ENCODE measurements around the gene CCL15.

CCL15 gene

DNA sequence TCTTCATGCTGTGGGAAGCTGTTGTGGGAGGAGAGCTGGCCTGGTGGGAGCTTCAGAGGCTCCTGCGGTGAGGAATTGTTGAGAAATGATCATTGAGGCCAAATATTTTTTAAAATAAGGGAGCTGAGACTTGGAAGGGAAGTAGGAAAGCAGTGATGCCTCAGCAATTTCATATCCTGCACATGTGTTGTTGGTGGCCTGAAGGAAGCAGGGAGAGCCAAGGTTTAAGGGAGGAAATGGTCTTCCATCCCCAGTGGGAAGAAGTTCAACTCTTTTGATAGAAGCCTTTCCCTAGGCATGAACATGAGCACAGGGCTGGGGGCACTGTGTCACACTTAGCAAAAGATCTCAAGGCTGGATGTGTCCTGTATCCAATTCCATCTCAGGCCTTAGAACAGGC is 14.7 kb downstream of the CCL15 start, which contains the start of gene CCL14:
TSS of gene CCL14 (minus strand) at position 87 of the 400 bp plus-strand sequence. CDS start at position 7, 80 bp downstream.
- Histone ChIP-seq H4K20me1 (ENCODE audit: insufficient read depth, low read length) (no peaks in the 10 kb centered on the region), H3K9ac (ENCODE audit: low read length) (no peak within 1 kb of the TSS), H3K9me3 (ENCODE audit: low read length) (no peaks in the 10 kb centered on the region), H3K79me2 (ENCODE audit: insufficient read depth, low read length) (no peaks in the 10 kb centered on the region), H3K36me3 (ENCODE audit: insufficient read depth, low read length) (no peaks in the 10 kb centered on the region), H3K27ac (ENCODE audit: low read depth, low read length, poor library complexity, severe bottlenecking) (no peak within 1 kb of the TSS), H3F3A (ENCODE audit: insufficient read depth, low read length) (no peaks in the 10 kb centered on the region), H3K4me2 (ENCODE audit: low read length) (no peak within 1 kb of the TSS), H3K9me2 (ENCODE audit: low read depth, low read length) (no peaks in the 10 kb centered on the region), H2AFZ (ENCODE audit: low read length) (no peak within 1 kb of the TSS), H3K4me1 (ENCODE audit: insufficient read depth, low read length, severe bottlenecking) (no peaks in the 10 kb centered on the region), H3K4me3 (ENCODE audit: low read depth, low read length, poor library complexity, severe bottlenecking) (no peak within 1 kb of the TSS), H3K27me3 (ENCODE audit: insufficient read depth, low read length) (no peaks in the 10 kb centered on the region)
- no peak for TF ChIP-seq CTCF (IDR thresholded peaks at IDR 0.05; ENCODE audit: low read length)
- TF ChIP-seq EZH2 (IDR thresholded peaks at IDR 0.05; ENCODE audit: borderline replicate concordance, low read length): no peak

DNA sequence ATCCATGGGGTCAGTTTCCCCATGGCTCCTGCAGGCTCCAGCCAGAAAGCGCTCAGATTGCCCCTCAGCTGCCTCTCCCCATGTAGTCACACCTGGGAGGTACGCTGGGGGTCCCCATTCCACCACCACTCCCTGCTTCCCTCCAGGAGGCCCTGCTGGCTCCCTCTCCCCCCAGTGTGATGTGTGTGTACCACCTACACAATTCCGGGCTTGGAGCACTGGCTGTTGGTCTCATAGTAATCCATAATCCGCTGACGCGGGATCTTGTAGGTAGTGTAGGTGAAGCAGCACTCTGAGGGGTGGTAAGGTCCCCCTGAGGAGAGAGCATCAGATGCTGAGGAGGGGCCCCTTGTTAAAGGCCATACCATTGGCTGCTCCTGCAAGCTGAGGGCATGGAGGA is 17.2 kb downstream of the CCL15 start:
- Histone ChIP-seq H3K9me2 (ENCODE audit: low read depth, low read length) (no peaks in the 10 kb centered on the region), H3K79me2 (ENCODE audit: insufficient read depth, low read length) (no peaks in the 10 kb centered on the region), H3F3A (ENCODE audit: insufficient read depth, low read length) (no peaks in the 10 kb centered on the region), H3K4me2 (ENCODE audit: low read length) (no peak overlapping the region), H3K4me3 (ENCODE audit: low read depth, low read length, poor library complexity, severe bottlenecking) (no peak overlapping the region), H3K27ac (ENCODE audit: low read depth, low read length, poor library complexity, severe bottlenecking) (no peak overlapping the region), H3K9me3 (ENCODE audit: low read length) (no peaks in the 10 kb centered on the region), H2AFZ (ENCODE audit: low read length) (no peak overlapping the region), H3K4me1 (ENCODE audit: insufficient read depth, low read length, severe bottlenecking) (no peaks in the 10 kb centered on the region), H3K9ac (ENCODE audit: low read length) (no peak overlapping the region), H3K36me3 (ENCODE audit: insufficient read depth, low read length) (no peaks in the 10 kb centered on the region), H4K20me1 (ENCODE audit: insufficient read depth, low read length) (no peaks in the 10 kb centered on the region), H3K27me3 (ENCODE audit: insufficient read depth, low read length) (0 out of 2 replicates have a peak, but pooled peaks cover 3% of the 10 kb centered on the region)
- TF ChIP-seq EZH2 (IDR thresholded peaks at IDR 0.05; ENCODE audit: borderline replicate concordance, low read length) (no peak), CTCF (IDR thresholded peaks at IDR 0.05; ENCODE audit: low read length) (no peak)

DNA sequence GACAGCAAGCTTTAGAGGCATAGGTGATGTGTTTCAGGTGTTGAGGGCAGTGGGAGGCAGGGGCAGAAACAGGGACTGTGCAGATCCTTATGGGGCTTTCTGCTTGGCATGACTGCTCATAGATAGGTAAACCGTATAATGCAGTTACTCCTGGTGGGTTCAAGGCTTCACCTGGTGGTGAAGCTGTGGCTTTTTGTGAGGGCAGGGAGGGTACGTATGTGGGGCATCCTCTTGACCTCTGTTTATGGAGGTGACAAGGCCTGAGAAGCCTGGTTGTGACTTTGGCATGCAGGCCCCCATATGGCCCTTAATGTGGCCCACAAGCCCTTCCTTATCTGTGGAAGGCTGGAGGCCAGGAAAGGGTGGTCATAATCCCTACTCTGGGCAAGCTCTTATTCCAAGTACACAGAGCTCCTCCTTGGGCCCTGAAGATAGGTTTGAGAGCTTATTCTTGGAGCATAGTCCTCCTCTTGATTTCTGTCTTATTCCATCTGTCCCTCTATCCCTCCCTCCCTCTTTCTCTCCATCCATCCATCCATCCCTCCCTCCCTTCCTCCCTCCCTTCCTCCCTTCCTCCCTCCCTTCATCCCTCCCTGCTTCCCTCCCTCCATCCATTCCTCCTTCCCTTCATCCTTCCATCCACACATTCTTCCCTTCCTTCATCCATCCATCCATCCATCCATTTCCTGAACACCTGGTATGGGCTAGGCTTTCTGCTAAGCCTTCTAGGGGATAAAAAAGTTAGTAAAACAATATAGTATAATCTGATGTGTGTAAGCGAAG is 18.8 kb downstream of the CCL15 start:
- TF ChIP-seq EZH2 (IDR thresholded peaks at IDR 0.05; ENCODE audit: borderline replicate concordance, low read length) (no peak), CTCF (IDR thresholded peaks at IDR 0.05; ENCODE audit: low read length) (no peak)
- no peaks in the 10 kb centered on the region for H3K9me2 ChIP-seq (ENCODE audit: low read depth, low read length)
- no peaks in the 10 kb centered on the region for H3K9me3 ChIP-seq (ENCODE audit: low read length)
- no peaks in the 10 kb centered on the region for H3K79me2 ChIP-seq (ENCODE audit: insufficient read depth, low read length)
- no peak overlapping the region for H2AFZ ChIP-seq (ENCODE audit: low read length)
- H3K27me3 ChIP-seq (ENCODE audit: insufficient read depth, low read length): 0 out of 2 replicates have a peak, but pooled peaks cover 3% of the 10 kb centered on the region
- H3F3A ChIP-seq (ENCODE audit: insufficient read depth, low read length): no peaks in the 10 kb centered on the region
- no peak overlapping the region for H3K4me3 ChIP-seq (ENCODE audit: low read depth, low read length, poor library complexity, severe bottlenecking)
- H3K36me3 ChIP-seq (ENCODE audit: insufficient read depth, low read length): no peaks in the 10 kb centered on the region
- H3K4me2 ChIP-seq (ENCODE audit: low read length): no peak overlapping the region
- no peak overlapping the region for H3K27ac ChIP-seq (ENCODE audit: low read depth, low read length, poor library complexity, severe bottlenecking)
- H3K4me1 ChIP-seq (ENCODE audit: insufficient read depth, low read length, severe bottlenecking): no peaks in the 10 kb centered on the region
- H4K20me1 ChIP-seq (ENCODE audit: insufficient read depth, low read length): no peaks in the 10 kb centered on the region
- H3K9ac ChIP-seq (ENCODE audit: low read length): no peak overlapping the region
